Tibial nerve (tissue), 3 donors: ENCODE data around the gene TRPM2.

Experiments used
- CTCF ChIP-seq, 5 experiments: fragments of 200-600 bp in 3 of 5; fragments of 450-650 bp in 2 of 5; sonication (generic) in 3 of 5; IDR thresholded peaks; one replicate each; pipeline ENCODE4 v1.5.1; 2016 to 2019; ENCODE audit warnings: antibody characterized with exemption in 5 of 5, mild to moderate bottlenecking in 3 of 5, moderate library complexity in 2 of 5
- POLR2A ChIP-seq, 2 donors: fragments of 450-650 bp; IDR thresholded peaks; one replicate each; pipeline ENCODE4 v1.6.1; 2017; ENCODE audit warnings: antibody characterized with exemption in 2 of 2, mild to moderate bottlenecking in 2 of 2, moderate library complexity in 2 of 2

- TF ChIP-seq POLR2A (IDR thresholded peaks at IDR 0.05) = no peak
- TF ChIP-seq CTCF (IDR thresholded peaks at IDR 0.05) = no peak
These were observed 45.1 kb downstream of the TRPM2 start for GRCh38 chr21:44398499-44398898.
